H9 (cell line): Measurements from ENCODE around the gene NTMT2. TPM values are rescaled to one million over a fixed set of nuclear protein-coding genes. Genes with fewer than 3 reads are reported as not detected.

Source experiments
- DNase-seq: peaks from one replicate; pipeline ENCODE4 v3.0.0-alpha.2; 2017
- H2AFZ ChIP-seq: one replicate; pipeline ENCODE4 v1.6.1; 2013; ENCODE audit warnings: mild to moderate bottlenecking, low read length, control low read depth, moderate library complexity
- H2AK5ac ChIP-seq: 2 replicates; pipeline ENCODE4 v1.6.1; 2013; ENCODE audit warnings: low read length, control low read depth, mixed read lengths; ENCODE audit not compliant: insufficient read length
- H2BK120ac ChIP-seq: one replicate; pipeline ENCODE4 v1.6.1; 2013; ENCODE audit warnings: low read depth, mild to moderate bottlenecking, low read length, control low read depth, inconsistent platforms; ENCODE audit not compliant: poor library complexity, severe bottlenecking
- H2BK12ac ChIP-seq: 2 replicates; pipeline ENCODE4 v1.6.1; 2013; ENCODE audit warnings: low read length, control low read depth, mixed read lengths, low read depth; ENCODE audit not compliant: insufficient read length
- H2BK15ac ChIP-seq: 2 replicates; pipeline ENCODE4 v1.6.1; 2013; ENCODE audit warnings: low read depth, low read length, control low read depth
- H2BK20ac ChIP-seq: one replicate; pipeline ENCODE4 v1.6.1; 2013; ENCODE audit warnings: low read depth, mild to moderate bottlenecking, low read length, control low read depth, inconsistent platforms; ENCODE audit not compliant: poor library complexity, severe bottlenecking
- H2BK5ac ChIP-seq: 2 replicates; pipeline ENCODE4 v1.6.1; 2013; ENCODE audit warnings: low read length, control low read depth, mixed read lengths; ENCODE audit not compliant: insufficient read length
- H3K14ac ChIP-seq: 2 replicates; pipeline ENCODE4 v1.6.1; 2013; ENCODE audit warnings: low read length, control low read depth; ENCODE audit not compliant: insufficient read depth
- H3K18ac ChIP-seq: 2 replicates; pipeline ENCODE4 v1.6.1; 2013; ENCODE audit warnings: low read depth, mild to moderate bottlenecking, mixed read lengths, low read length, control low read depth; ENCODE audit not compliant: insufficient read length
- H3K23ac ChIP-seq: 2 replicates; pipeline ENCODE4 v1.6.1; 2013; ENCODE audit warnings: low read length, control low read depth, mixed read lengths, low read depth; ENCODE audit not compliant: insufficient read length
- H3K23me2 ChIP-seq: 2 replicates; pipeline ENCODE4 v1.6.1; 2013; ENCODE audit warnings: low read depth, mild to moderate bottlenecking, mixed read lengths, low read length, control low read depth; ENCODE audit not compliant: insufficient read length, poor library complexity, severe bottlenecking
- H3K27ac ChIP-seq: 2 replicates; pipeline ENCODE4 v1.5.1; 2013; ENCODE audit warnings: low read length, control low read depth, mixed read lengths, low read depth; ENCODE audit not compliant: insufficient read length
- H3K27me3 ChIP-seq: 2 replicates; pipeline ENCODE4 v1.6.1; 2013; ENCODE audit warnings: low read length, control low read depth, inconsistent platforms; ENCODE audit not compliant: insufficient read depth
- H3K4ac ChIP-seq: 2 replicates; pipeline ENCODE4 v1.6.1; 2013; ENCODE audit warnings: low read depth, mild to moderate bottlenecking, control low read depth, inconsistent platforms, low read length, moderate library complexity
- H3K4me1 ChIP-seq: 2 replicates; pipeline ENCODE4 v1.6.1; 2013; ENCODE audit warnings: low read length, control low read depth, inconsistent platforms; ENCODE audit not compliant: insufficient read depth
- H3K4me2 ChIP-seq: 2 replicates; pipeline ENCODE4 v1.6.1; 2013; ENCODE audit warnings: low read length, control low read depth, mixed read lengths; ENCODE audit not compliant: insufficient read length, insufficient read depth
- H3K56ac ChIP-seq: 2 replicates; pipeline ENCODE4 v1.6.1; 2013; ENCODE audit warnings: low read depth, mild to moderate bottlenecking, mixed read lengths, low read length, control low read depth; ENCODE audit not compliant: insufficient read length
- H3K79me1 ChIP-seq: 2 replicates; pipeline ENCODE4 v1.6.1; 2013; ENCODE audit warnings: low read depth, mild to moderate bottlenecking, moderate library complexity, low read length, control low read depth, inconsistent platforms; ENCODE audit not compliant: insufficient read depth, poor library complexity, severe bottlenecking
- H3K79me2 ChIP-seq: 2 replicates; pipeline ENCODE4 v1.6.1; 2013; ENCODE audit warnings: low read length, control low read depth, inconsistent platforms; ENCODE audit not compliant: insufficient read depth
- H3K9ac ChIP-seq: 2 replicates; pipeline ENCODE4 v1.6.1; 2013; ENCODE audit warnings: low read length, control low read depth, mixed read lengths; ENCODE audit not compliant: insufficient read length; ENCODE audit errors: extremely low read depth
- H3K9me3 ChIP-seq: one replicate; pipeline ENCODE4 v1.6.1; 2013; ENCODE audit warnings: low read depth, low read length, inconsistent platforms; ENCODE audit not compliant: control insufficient read depth
- H3T11ph ChIP-seq: one replicate; pipeline ENCODE4 v1.6.1; 2013; ENCODE audit warnings: mild to moderate bottlenecking, low read length, control low read depth, inconsistent platforms
- H4K20me1 ChIP-seq: one replicate; pipeline ENCODE4 v1.6.1; 2013; ENCODE audit not compliant: control insufficient read depth, insufficient read length, insufficient read depth
- H4K5ac ChIP-seq: 2 replicates; pipeline ENCODE4 v1.6.1; 2013; ENCODE audit warnings: low read depth, mild to moderate bottlenecking, mixed read lengths, low read length, control low read depth; ENCODE audit not compliant: insufficient read length
- H4K8ac ChIP-seq: replicated peaks from 2 replicates; pipeline ENCODE4 v1.6.1; 2013; ENCODE audit warnings: low read length, control low read depth, mixed read lengths, low read depth; ENCODE audit not compliant: insufficient read length
- H4K91ac ChIP-seq: 2 replicates; pipeline ENCODE4 v1.6.1; 2013; ENCODE audit warnings: low read depth, mild to moderate bottlenecking, moderate library complexity, mixed read lengths, low read length, control low read depth; ENCODE audit not compliant: insufficient read length
- H3K27ac Mint-ChIP-seq, 3 experiments: 2 replicates in 2 of 3; 3 replicates in 1 of 3; pipeline ENCODE4 v1.8.0; 2020 to 2021; ENCODE audit warnings: mixed read lengths in 3 of 3, mild to moderate bottlenecking in 1 of 3, moderate library complexity in 1 of 3
- H3K27me3 Mint-ChIP-seq: 2 replicates; pipeline ENCODE4 v1.8.0; 2021; ENCODE audit warnings: low read depth, mild to moderate bottlenecking, moderate library complexity, mixed read lengths
- H3K36me3 Mint-ChIP-seq, 3 experiments: 2 replicates in 2 of 3; 3 replicates in 1 of 3; pipeline ENCODE4 v1.8.0; 2020 to 2021; ENCODE audit warnings: low read depth in 3 of 3, mixed read lengths in 3 of 3; ENCODE audit not compliant: insufficient read depth in 1 of 3
- H3K4me1 Mint-ChIP-seq, 2 experiments: 2 replicates each; pipeline ENCODE4 v1.8.0; 2020; ENCODE audit warnings: mixed read lengths in 2 of 2
- H3K4me3 Mint-ChIP-seq, 2 experiments: 2 replicates in 1 of 2; 3 replicates in 1 of 2; pipeline ENCODE4 v1.8.0; 2020 to 2021; ENCODE audit warnings: mild to moderate bottlenecking in 2 of 2, mixed read lengths in 2 of 2, moderate library complexity in 1 of 2
- H3K9me3 Mint-ChIP-seq, 2 experiments: 2 replicates in 1 of 2; 3 replicates in 1 of 2; pipeline ENCODE4 v1.8.0; 2020; ENCODE audit warnings: mild to moderate bottlenecking in 2 of 2, mixed read lengths in 2 of 2, moderate library complexity in 1 of 2
- CTCF ChIP-seq: fragments of 200-600 bp; sonication (generic); conservative IDR thresholded peaks from 3 replicates; pipeline ENCODE4 v1.8.0; 2021; ENCODE audit warnings: antibody characterized with exemption, mild to moderate bottlenecking
- WGBS: extraction: QIAGEN DNeasy Blood & Tissue Kit; methylation state at CpG from one replicate; pipeline ENCODE4 v1.1.7; 2013; ENCODE audit warnings: missing lambda C conversion rate, low lambda C conversion rate, mixed read lengths; ENCODE audit not compliant: insufficient read length; ENCODE audit errors: extremely low coverage; 5-methylcytosine and 5-hydroxymethylcytosine counted together
- total RNA-seq: library from RNA; stranded (reverse); gene quantifications from 2 replicates; pipeline ENCODE4 v1.2.1, GENCODE V29; 2021

The NTMT2 gene
- total RNA-seq, 1 experiment from 2014 or later: 0.28 TPM

GRCh38 chr1:170146720-170147263, 1.0 kb downstream of the NTMT2 start:
- H2BK15ac ChIP-seq: no peak overlapping the region
- no peak for DNase-seq
- no peaks in the 10 kb centered on the region for H3K79me2 ChIP-seq
- Mint-ChIP-seq H3K36me3 (no peaks in the 10 kb centered on the region), H3K27me3 (peaks cover 78% of the 10 kb centered on the region), H3K4me3 (no peak overlapping the region), H3K27ac (no peak overlapping the region), H3K4me1 (peaks cover 18 to 20% of the 10 kb centered on the region in 2 experiments), H3K9me3 (peaks cover 0 to 11% of the 10 kb centered on the region in 2 experiments; a peak in 3 of 5 replicates)
- H3K79me1 ChIP-seq: no peaks in the 10 kb centered on the region
- no peak overlapping the region for H3T11ph ChIP-seq
- H3K56ac ChIP-seq: no peak overlapping the region
- no peak overlapping the region for H3K4ac ChIP-seq
- no CpG with 5 or more reads among the region's 4 CpGs for WGBS
- H2BK120ac ChIP-seq: no peak overlapping the region
- H2BK5ac ChIP-seq: no peak overlapping the region
- no peaks in the 10 kb centered on the region for H3K23me2 ChIP-seq
- H3K4me2 ChIP-seq: no peak overlapping the region
- no peak overlapping the region for H3K23ac ChIP-seq
- no peak overlapping the region for H3K18ac ChIP-seq
- peaks cover 3% of the 10 kb centered on the region; the same call in 1 of the 2 replicates for H3K27me3 ChIP-seq
- no peak overlapping the region for H3K14ac ChIP-seq
- TF ChIP-seq CTCF: no peak
- H2AFZ ChIP-seq: no peak overlapping the region
- no peak overlapping the region for H4K8ac ChIP-seq
- no peak overlapping the region for H2BK12ac ChIP-seq
- peaks cover 3% of the 10 kb centered on the region; the same call in 1 of the 2 replicates for H3K4me1 ChIP-seq
- H4K20me1 ChIP-seq: no peaks in the 10 kb centered on the region
- no peak overlapping the region for H3K9ac ChIP-seq
- no peak overlapping the region for H4K91ac ChIP-seq
- H3K27ac ChIP-seq: no peak overlapping the region
- H4K5ac ChIP-seq: no peak overlapping the region
- no peak overlapping the region for H2BK20ac ChIP-seq
- no peaks in the 10 kb centered on the region for H3K9me3 ChIP-seq
- H2AK5ac ChIP-seq: no peak overlapping the region
